Neural cell (in vitro differentiated cells): ENCODE results near the gene PCED1B. TPM values are rescaled to one million over a fixed set of nuclear protein-coding genes. Genes with fewer than 3 reads are reported as not detected.
A peak's percentile ranks its signal among the peaks of the same experiment; 100 is the strongest.

Experiments
- H2AFZ ChIP-seq: fragments of 200-600, 300-800 bp; sonication (generic), shearing (Covaris generic); 2 replicates; pipeline ENCODE4 v1.6.0; 2014; ENCODE audit warnings: low read depth, mild to moderate bottlenecking, antibody characterized with exemption, low read length, moderate library complexity
- H3F3A ChIP-seq: fragments of 200-600 bp; shearing (Covaris generic); 2 replicates; pipeline ENCODE4 v1.6.1; 2016; ENCODE audit warnings: mild to moderate bottlenecking, moderate library complexity, mixed read lengths, antibody characterized with exemption, low read length; ENCODE audit not compliant: insufficient read depth, poor library complexity, severe bottlenecking
- H3K27ac ChIP-seq: fragments of 200-600, 300-800 bp; sonication (generic), shearing (Covaris generic); 2 replicates; pipeline ENCODE4 v1.5.1; 2014; ENCODE audit warnings: mild to moderate bottlenecking, low read length, moderate library complexity
- H3K27me3 ChIP-seq: fragments of 300-800, 200-600 bp; sonication (generic), shearing (Covaris generic); 2 replicates; pipeline ENCODE4 v1.6.0; 2014; ENCODE audit warnings: mild to moderate bottlenecking, low read depth, low read length, moderate library complexity; ENCODE audit not compliant: insufficient read depth
- H3K36me3 ChIP-seq: fragments of 300-800, 200-600 bp; sonication (generic), shearing (Covaris generic); 2 replicates; pipeline ENCODE4 v1.5.1; 2014; ENCODE audit warnings: mild to moderate bottlenecking, antibody characterized with exemption, low read length, moderate library complexity; ENCODE audit not compliant: insufficient read depth
- H3K4me2 ChIP-seq: fragments of 300-800, 200-600 bp; sonication (generic), shearing (Covaris generic); 2 replicates; pipeline ENCODE4 v1.6.0; 2014; ENCODE audit warnings: mild to moderate bottlenecking, low read length
- H3K4me3 ChIP-seq: fragments of 300-800, 200-600 bp; sonication (generic), shearing (Covaris generic); 2 replicates; pipeline ENCODE4 v1.5.1; 2014; ENCODE audit warnings: mild to moderate bottlenecking, low read length, moderate library complexity
- H3K79me2 ChIP-seq: fragments of 200-600 bp; shearing (Covaris generic); replicated peaks from 2 replicates; pipeline ENCODE4 v1.6.0; 2014; ENCODE audit warnings: mild to moderate bottlenecking, low read length, moderate library complexity; ENCODE audit not compliant: insufficient read depth
- H3K9ac ChIP-seq: fragments of 300-800, 200-600 bp; sonication (generic), shearing (Covaris generic); 2 replicates; pipeline ENCODE4 v1.6.1; 2016; ENCODE audit warnings: mild to moderate bottlenecking, low read length, mixed read lengths
- H3K9me2 ChIP-seq: fragments of 200-600 bp; shearing (Covaris generic); 2 replicates; pipeline ENCODE4 v1.6.1; 2016; ENCODE audit warnings: mild to moderate bottlenecking, low read length, mixed read lengths; ENCODE audit not compliant: insufficient read depth
- H3K9me3 ChIP-seq: fragments of 200-600, 300-800 bp; sonication (generic), shearing (Covaris generic); 2 replicates; pipeline ENCODE4 v1.6.1; 2016; ENCODE audit warnings: mild to moderate bottlenecking, mixed run types, low read length, moderate library complexity, mixed read lengths
- H4K20me1 ChIP-seq: fragments of 200-600 bp; shearing (Covaris generic); 2 replicates; pipeline ENCODE4 v1.6.1; 2016; ENCODE audit warnings: mild to moderate bottlenecking, mixed run types; ENCODE audit not compliant: insufficient read depth
- EP300 ChIP-seq: fragments of 450-650 bp; conservative IDR thresholded peaks from 2 replicates; pipeline ENCODE4 v1.6.1; 2014; ENCODE audit warnings: antibody characterized with exemption, mild to moderate bottlenecking, moderate library complexity; ENCODE audit not compliant: poor library complexity, severe bottlenecking
- EZH2 ChIP-seq: fragments of 200-600, 300-800 bp; shearing (Covaris generic), sonication (generic); IDR thresholded peaks from 2 replicates; pipeline ENCODE4 v1.6.1; 2014; ENCODE audit warnings: antibody characterized with exemption, low read length, borderline replicate concordance, mild to moderate bottlenecking; ENCODE audit not compliant: insufficient read depth, poor library complexity, severe bottlenecking
- MXI1 ChIP-seq: fragments of 450-650 bp; conservative IDR thresholded peaks from 2 replicates; pipeline ENCODE4 v1.6.1; 2014; ENCODE audit warnings: antibody characterized with exemption, mild to moderate bottlenecking; ENCODE audit not compliant: poor library complexity, severe bottlenecking
- POLR2AphosphoS5 ChIP-seq: IDR thresholded peaks from 2 replicates; pipeline ENCODE4 v1.6.1; 2012
- RAD21 ChIP-seq: fragments of 450-650 bp; conservative IDR thresholded peaks from 2 replicates; pipeline ENCODE4 v1.6.1; 2014; ENCODE audit warnings: antibody characterized with exemption, mild to moderate bottlenecking, moderate library complexity
- REST ChIP-seq: IDR thresholded peaks from 2 replicates; pipeline ENCODE4 v1.6.1; 2012; ENCODE audit warnings: borderline replicate concordance
- SMC3 ChIP-seq: fragments of 450-650 bp; conservative IDR thresholded peaks from 2 replicates; pipeline ENCODE4 v1.6.1; 2014; ENCODE audit warnings: antibody characterized with exemption, mild to moderate bottlenecking, moderate library complexity; ENCODE audit not compliant: poor library complexity
- TAF1 ChIP-seq: IDR thresholded peaks from 2 replicates; pipeline ENCODE4 v1.6.1; 2012; ENCODE audit warnings: low read depth
- polyA plus RNA-seq: library from polyadenylated mRNA; depleted of rRNA; stranded (reverse); fragments of >200 nt; gene quantifications from 2 replicates; pipeline ENCODE4 v1.2.3, GENCODE V29; 2014
- TF ChIP-seq, protein P1 (sequence below): fragments of 450-650 bp; IDR thresholded peaks from 2 replicates; pipeline ENCODE4 v1.5.1; 2014; ENCODE audit warnings: antibody characterized with exemption, mild to moderate bottlenecking, moderate library complexity; ENCODE audit not compliant: poor library complexity, severe bottlenecking

PCED1B gene
- polyA plus RNA-seq, 1 donor from 2014 or later: not detected

- no peak overlapping the region for H3K4me3 ChIP-seq
- no peak overlapping the region for H3K27ac ChIP-seq
- H2AFZ ChIP-seq: no peak overlapping the region
- no peaks in the 10 kb centered on the region for H3K27me3 ChIP-seq
- H4K20me1 ChIP-seq: no peaks in the 10 kb centered on the region
- H3K4me2 ChIP-seq: no peak overlapping the region
- H3K9ac ChIP-seq: no peak overlapping the region
- no peaks in the 10 kb centered on the region for H3K79me2 ChIP-seq
- H3K9me2 ChIP-seq: no peaks in the 10 kb centered on the region
- no peaks in the 10 kb centered on the region for H3K9me3 ChIP-seq
- H3F3A ChIP-seq: no peaks in the 10 kb centered on the region
- no peaks in the 10 kb centered on the region for H3K36me3 ChIP-seq
- peak; percentile 90 for TF ChIP-seq SMC3
- TF ChIP-seq RAD21: peak; percentile 90
- TF ChIP-seq MXI1: no peak
- no peak for TF ChIP-seq REST
- TF ChIP-seq TAF1: no peak
- TF ChIP-seq EZH2: no peak
- TF ChIP-seq, protein P1, sequence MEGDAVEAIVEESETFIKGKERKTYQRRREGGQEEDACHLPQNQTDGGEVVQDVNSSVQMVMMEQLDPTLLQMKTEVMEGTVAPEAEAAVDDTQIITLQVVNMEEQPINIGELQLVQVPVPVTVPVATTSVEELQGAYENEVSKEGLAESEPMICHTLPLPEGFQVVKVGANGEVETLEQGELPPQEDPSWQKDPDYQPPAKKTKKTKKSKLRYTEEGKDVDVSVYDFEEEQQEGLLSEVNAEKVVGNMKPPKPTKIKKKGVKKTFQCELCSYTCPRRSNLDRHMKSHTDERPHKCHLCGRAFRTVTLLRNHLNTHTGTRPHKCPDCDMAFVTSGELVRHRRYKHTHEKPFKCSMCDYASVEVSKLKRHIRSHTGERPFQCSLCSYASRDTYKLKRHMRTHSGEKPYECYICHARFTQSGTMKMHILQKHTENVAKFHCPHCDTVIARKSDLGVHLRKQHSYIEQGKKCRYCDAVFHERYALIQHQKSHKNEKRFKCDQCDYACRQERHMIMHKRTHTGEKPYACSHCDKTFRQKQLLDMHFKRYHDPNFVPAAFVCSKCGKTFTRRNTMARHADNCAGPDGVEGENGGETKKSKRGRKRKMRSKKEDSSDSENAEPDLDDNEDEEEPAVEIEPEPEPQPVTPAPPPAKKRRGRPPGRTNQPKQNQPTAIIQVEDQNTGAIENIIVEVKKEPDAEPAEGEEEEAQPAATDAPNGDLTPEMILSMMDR: peak; percentile 85
- TF ChIP-seq POLR2AphosphoS5: no peak
- TF ChIP-seq EP300: no peak
Observed at GRCh38 chr12:47032644-47033043, 46.8 kb upstream of the PCED1B start.

DNA sequence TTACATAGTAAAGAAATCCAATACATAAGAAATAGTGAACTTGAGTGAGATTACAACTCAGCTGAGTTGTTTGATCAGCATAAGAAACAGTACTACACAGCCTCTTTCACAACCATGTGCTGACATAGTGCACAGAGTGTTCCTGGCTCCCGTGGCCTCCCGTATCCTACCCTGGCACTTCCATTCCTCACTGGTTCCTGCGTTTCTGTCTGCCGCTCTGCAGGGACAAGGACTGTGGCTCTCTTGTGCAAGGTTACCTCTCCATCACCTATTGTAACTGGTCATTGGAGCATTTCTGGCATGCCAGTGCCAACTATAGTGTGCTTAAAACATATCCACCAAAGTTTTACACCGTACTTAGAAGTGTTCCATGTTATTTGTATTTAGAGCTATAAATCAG is 46.3 kb upstream of the PCED1B start:
- TF ChIP-seq MXI1 (no peak), EZH2 (no peak), TAF1 (no peak), SMC3 (no peak), EP300 (no peak), REST (no peak), RAD21 (no peak), POLR2AphosphoS5 (no peak)
- TF ChIP-seq, protein P1: no peak
- Histone ChIP-seq H3K27ac (no peak overlapping the region), H3F3A (no peaks in the 10 kb centered on the region), H3K4me3 (no peak overlapping the region), H3K9me2 (no peaks in the 10 kb centered on the region), H2AFZ (no peak overlapping the region), H3K36me3 (no peaks in the 10 kb centered on the region), H3K9me3 (no peaks in the 10 kb centered on the region), H4K20me1 (no peaks in the 10 kb centered on the region), H3K9ac (no peak overlapping the region), H3K4me2 (no peak overlapping the region), H3K79me2 (no peaks in the 10 kb centered on the region), H3K27me3 (no peaks in the 10 kb centered on the region)
